Left colon (tissue), 2 donors: ENCODE data around the gene ANK2. TPM values are rescaled to one million over a fixed set of nuclear protein-coding genes. Genes with fewer than 3 reads are reported as not detected.
"Not testable (repeated sequence)": the region's sequence is repeated elsewhere in the genome, so short reads cannot be mapped to it uniquely, and the experiment has no call there.

Experiments used
- ATAC-seq: fragments of 200-7000 bp; cut with Tn5 transposase; one replicate; pipeline ENCODE4 v1.9.1; 2020; ENCODE audit warnings: mild to moderate bottlenecking, moderate library complexity
- DNase-seq, 2 donors: peaks; one replicate each; pipeline ENCODE4 v3.0.0-alpha.2; 2020
- intact Hi-C, 2 donors: fragments of 100-400 bp; cut with DNase I in 1 of 2; cut with micrococcal nuclease in 1 of 2; formaldehyde crosslinking; loops; one replicate each; pipeline versions ENCODE4 v1.11.2 to v1.14.0; 2022; cut with DNase I, micrococcal nuclease
- total RNA-seq, 2 donors: library from RNA; stranded (reverse); fragmentation: NEBNext Ultra II Directional; extraction: Animal tissue kit (Norgen Biotek cat#: 25700); gene quantifications; one replicate each; pipeline ENCODE4 v1.2.1, GENCODE V29; 2021
- donor health status: DM: no; HTN: no; CAD: no.
- donor health status: DM: yes; HTN: yes; CAD: no.

ANK2 gene
- total RNA-seq, 2 donors from 2014 or later = 7.4 to 15.1 TPM

DNA sequence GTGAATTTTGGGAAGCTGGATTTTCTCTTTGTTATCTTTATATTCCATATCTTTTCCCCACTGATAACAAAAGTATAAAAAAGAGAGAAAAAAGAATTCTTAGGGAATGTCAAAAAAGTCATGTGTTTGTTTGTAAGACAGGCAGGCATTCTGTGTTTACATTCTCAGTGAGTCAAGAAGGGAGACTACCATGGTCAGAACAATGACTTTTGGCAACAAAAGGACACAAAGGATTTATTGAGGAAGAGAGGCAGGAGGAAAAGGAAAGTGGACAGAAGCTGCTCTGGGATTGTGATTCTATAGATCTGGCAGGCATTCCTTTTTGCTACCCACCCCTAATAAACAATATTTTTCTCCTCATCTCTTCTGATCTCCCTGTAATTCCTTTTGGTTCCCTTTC lies 5.9 kb upstream of the ANK2 start:
- DNase-seq (no peak), ATAC-seq (no peak)
- intact Hi-C loops = no loop called here

- intact Hi-C loops = no loop called here
- DNase-seq = no peak
- ATAC-seq = no peak
Observed at GRCh38 chr4:113050371-113050755, 910 bp downstream of the ANK2 start.

DNA sequence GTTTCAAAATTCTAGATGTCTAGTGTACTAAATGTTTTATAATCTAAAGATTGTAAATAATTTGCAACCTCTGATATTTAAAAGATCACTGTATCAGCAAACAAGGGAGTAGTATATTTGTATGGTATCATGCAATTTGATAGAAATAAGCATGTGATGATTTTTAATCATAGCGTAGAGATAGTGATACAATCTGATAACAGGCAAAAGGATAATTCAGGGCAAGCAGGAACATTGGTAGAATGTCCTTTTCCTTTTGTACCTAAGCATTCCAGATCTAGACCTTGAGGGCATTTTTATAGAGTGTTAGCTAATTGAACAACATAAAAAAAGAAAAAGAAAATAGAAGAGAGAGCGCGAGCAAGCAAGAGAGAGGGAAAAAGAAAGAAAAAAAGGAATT lies 1.4 kb downstream of the ANK2 start:
- DNase-seq (no peak), ATAC-seq (no peak)
- intact Hi-C loops = no loop called here

GRCh38 chr4:113051361-113051760 lies 1.9 kb downstream of the ANK2 start:
- ATAC-seq (no peak), DNase-seq (no peak)
- intact Hi-C loops = no loop called here

DNA sequence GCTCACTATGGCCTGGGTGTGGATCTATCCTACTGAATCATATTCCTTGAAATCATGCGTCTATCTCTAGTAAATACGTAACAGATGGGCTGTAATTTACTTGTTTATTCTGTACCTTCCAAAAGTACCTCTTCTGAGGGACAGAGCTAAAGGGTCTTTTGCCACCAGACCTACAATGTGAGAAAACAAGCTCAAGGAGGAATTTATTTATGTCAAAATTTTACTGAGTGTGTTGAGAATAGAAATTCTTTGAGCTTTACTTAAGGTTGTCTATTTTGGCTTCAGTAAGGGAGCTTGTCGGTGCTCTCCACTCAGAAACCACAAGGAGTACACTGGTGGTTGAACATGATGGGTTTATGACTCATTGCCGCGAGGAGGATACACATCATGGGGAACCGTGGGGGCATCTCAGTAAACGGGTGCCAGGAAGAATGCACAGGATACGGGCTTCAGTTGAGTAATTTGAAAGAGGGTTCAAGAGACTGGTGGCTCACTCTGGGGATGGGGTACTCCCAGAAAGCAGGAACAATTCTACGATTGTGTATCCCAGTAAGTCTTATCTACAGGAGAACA lies 3.0 kb downstream of the ANK2 start:
- no peak for DNase-seq

GRCh38 chr4:113053883-113054282 lies 4.4 kb downstream of the ANK2 start:
- intact Hi-C loops = no loop called here

More for the DNA sequence above, 3.0 kb downstream of the ANK2 start:
- intact Hi-C loops = no loop called here
- ATAC-seq = no peak

GRCh38 chr4:113056318-113056717 lies 6.9 kb downstream of the ANK2 start:
- ATAC-seq = no peak
- no peak for DNase-seq
- intact Hi-C loops = no loop called here

More at GRCh38 chr4:113053883-113054282, 4.4 kb downstream of the ANK2 start:
- ATAC-seq (no peak), DNase-seq (no peak)

- intact Hi-C loops = no loop called here
- ATAC-seq (no peak), DNase-seq (no peak)
Observed at GRCh38 chr4:113057891-113058290, 8.4 kb downstream of the ANK2 start.

- intact Hi-C loops = no loop called here
- no peak for DNase-seq
- ATAC-seq = no peak
Observed at GRCh38 chr4:113059449-113060182, 10.2 kb downstream of the ANK2 start.

GRCh38 chr4:113060853-113061252 lies 11.4 kb downstream of the ANK2 start:
- intact Hi-C loops = no loop called here
- no peak for DNase-seq
- no peak for ATAC-seq

DNA sequence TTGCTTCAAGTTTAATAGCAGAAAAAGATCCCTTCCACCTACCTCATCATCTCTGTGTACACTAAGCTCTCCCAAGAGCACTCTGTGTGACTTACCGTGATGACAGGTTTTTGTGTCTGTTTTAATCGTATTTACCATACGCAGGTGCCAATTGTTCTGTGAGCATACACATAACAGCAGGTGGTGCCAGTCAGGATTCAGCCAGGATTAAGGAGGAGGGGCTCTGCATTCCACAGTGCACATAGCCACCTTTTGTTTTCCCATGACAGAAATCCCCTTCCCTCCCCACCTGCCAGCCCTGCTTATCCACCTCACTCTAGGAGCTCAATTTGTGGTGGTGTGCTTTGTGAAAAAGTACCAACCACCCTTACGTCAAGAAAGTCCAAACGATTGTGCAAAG lies 14.8 kb downstream of the ANK2 start:
- ATAC-seq = no peak
- intact Hi-C loops = no loop called here
- DNase-seq = no peak

DNA sequence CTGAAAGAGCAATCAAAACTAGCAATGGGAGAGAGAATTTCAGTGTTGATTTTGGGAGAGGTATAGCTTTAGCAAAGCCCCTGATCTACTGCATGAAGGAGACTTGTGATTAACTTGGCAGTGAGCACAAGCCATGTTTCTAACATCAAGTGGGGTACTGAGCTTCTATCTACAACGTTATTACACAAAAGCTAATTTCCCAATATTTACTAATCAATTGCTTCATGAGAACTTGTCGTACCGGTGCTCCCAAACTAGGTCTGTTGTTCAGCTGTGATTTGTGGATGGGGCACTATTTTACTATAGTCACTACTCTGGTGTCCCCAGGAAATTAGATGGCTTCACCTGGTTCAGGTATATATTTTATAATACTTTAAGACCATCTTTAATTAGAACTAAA lies 16.2 kb downstream of the ANK2 start:
- intact Hi-C loops = no loop called here
- ATAC-seq = no peak
- no peak for DNase-seq

GRCh38 chr4:113068771-113069170 lies 19.3 kb downstream of the ANK2 start:
- ATAC-seq, DNase-seq, intact Hi-C loops: not testable (repeated sequence)

DNA sequence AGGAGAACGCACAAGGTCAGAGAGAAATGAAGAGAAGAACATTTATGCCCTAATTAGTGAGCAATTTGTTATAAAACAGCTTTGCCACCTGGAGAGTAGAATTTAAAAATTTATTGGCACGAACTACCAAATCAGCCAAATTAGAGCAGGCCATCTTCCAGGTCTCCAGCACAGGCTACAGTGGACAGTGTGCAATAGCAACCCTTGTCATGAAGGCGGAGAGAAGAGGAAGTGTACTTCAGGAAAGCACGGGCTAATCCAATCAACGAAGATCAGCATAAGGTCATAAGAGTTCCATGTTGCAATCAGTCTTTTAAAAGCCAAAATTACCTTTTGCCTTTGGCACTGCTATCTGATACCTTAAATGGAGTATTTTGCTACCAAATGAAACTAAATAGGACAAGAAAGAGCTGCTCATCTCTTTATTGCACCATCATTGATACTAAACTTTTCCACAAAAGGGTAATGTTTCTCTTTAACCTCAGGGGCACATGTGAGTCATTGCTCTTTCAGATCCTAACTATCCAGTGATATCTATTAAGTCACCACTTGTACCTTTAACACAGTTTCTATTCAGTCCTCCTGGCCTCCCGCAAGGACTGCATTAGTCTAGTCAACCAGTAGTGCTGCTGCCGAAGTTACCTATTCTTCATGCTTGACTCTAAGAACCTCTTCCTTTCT lies 19.9 kb downstream of the ANK2 start:
- intact Hi-C loops = no loop called here
- no peak for DNase-seq
- no peak for ATAC-seq

GRCh38 chr4:113070755-113071154 lies 21.3 kb downstream of the ANK2 start:
- ATAC-seq = no peak
- intact Hi-C loops = no loop called here
- DNase-seq = no peak

DNA sequence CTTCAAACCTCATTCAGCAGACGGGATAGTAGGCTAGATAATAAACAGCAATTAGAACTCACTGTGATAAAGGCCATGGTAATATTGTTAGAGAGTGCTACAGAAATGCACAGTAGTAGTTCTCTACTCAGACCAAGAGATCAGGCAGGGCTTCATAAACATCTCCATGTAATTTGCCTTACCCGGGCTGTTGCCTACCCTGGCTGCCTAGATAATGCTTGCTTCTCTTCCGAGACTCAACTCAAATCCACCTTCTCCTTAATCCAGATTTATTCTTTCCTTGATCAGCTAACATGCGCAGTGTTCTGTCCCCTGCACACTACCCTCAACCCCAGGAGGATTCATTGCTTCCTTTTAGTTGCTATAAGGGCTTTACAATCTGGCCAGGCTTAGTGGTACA lies 21.8 kb downstream of the ANK2 start:
- no peak for DNase-seq
- no peak for ATAC-seq
- intact Hi-C loops = no loop called here

- intact Hi-C loops = no loop called here
- ATAC-seq = no peak
- DNase-seq = no peak
Observed at GRCh38 chr4:113071805-113072204, 22.4 kb downstream of the ANK2 start.

DNA sequence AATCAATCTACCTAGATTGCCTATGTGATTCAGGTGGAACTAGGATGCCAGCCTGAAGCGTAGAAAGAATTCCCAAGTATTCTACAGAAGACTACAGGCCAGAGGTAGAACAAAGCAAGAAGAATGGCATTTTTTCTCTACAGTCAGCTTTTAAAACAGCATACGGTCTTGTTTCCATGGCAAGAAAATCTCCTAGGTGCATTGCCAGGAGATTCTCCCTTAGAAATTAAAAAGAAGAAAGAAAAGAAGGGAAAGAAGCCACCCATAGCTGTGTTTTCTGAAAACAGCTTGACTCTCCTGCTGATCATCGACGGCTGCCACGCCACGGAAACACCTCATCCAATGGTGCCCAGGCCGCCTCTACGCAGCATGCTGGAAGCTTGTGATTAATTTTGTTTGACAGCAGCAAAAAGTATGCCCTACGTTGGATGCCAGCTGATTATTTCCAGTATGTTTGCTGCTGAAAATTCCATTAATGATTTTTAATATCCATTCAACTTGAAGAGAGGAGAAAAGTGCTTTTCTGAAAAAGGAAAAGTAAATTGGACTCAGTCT lies 24.1 kb downstream of the ANK2 start:
- ATAC-seq (no peak), DNase-seq (no peak)
- intact Hi-C loops = no loop called here

GRCh38 chr4:113077575-113077974 lies 28.1 kb downstream of the ANK2 start:
- intact Hi-C loops = no loop called here
- no peak for DNase-seq
- ATAC-seq = no peak

DNA sequence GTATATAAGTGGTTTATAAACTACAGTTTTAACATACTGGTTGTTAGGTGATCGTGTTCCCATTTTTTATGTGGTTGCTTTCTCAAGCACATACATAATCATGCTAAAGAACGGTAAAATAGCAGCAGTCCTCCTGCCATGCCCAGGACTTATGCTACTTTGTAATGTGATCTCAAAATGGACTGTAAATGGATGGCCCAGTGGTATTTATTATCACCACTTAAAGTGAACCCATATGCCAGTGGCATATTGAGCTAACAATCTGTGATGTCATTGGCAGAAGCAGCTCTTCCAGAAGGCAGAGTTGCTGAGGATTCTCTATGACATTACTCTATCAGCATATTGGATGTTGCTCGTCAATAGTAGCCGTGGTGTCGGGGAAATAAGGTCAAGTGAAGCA lies 28.6 kb downstream of the ANK2 start:
- DNase-seq = no peak
- no peak for ATAC-seq
- intact Hi-C loops = no loop called here
